Measurements from ENCODE around the gene RBM33. TPM values are rescaled to one million over a fixed set of nuclear protein-coding genes. Genes with fewer than 3 reads are reported as not detected.

RBM33 gene
- total RNA-seq, 1 experiment from 2014 or later = 61.1 TPM

DNA sequence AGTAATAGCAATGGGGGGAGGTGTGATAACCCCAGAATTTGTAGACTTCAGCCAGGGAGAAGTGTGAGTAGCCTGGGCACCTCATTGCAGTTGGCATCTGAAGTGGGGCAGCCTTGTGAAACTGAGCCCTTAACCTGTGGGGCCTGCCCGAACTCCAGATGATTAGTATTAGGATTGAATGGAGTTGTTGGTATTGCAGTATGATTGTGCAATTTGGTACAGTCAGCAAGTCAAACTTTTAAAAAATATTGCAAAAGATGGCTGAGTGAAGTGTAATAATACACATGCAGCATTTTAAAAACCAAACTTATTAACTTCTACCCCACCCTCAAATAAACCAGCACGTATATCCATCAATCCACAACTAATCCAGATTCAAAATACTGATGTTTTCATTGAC lies 9.3 kb downstream of the RBM33 start:
- ATAC-seq (no peak), DNase-seq (ENCODE audit: low read depth, low spot score) (no peak)
- BruUV-seq (replicated peaks) = no TSS peak
- peaks cover 9% of the 10 kb centered on the region for H3K4me1 ChIP-seq (ENCODE audit: control insufficient read depth, insufficient read depth, low read length)
- H3K27ac ChIP-seq (ENCODE audit: low read length) = no peak overlapping the region
- in situ Hi-C loops (cut with HindIII; ENCODE audit: low pct_unique_long_range_greater_than_20kb, low sequenced_read_pairs) = no loop called here
- ChIA-PET CTCF (no interaction called here), POLR2A (no interaction called here)
- H3K36me3 ChIP-seq (ENCODE audit: control insufficient read depth, insufficient read depth, low read length) = no peaks in the 10 kb centered on the region
- TF ChIP-seq SIN3A (IDR thresholded peaks at IDR 0.05; ENCODE audit: borderline replicate concordance, insufficient read depth, low read depth, low read length) = no peak
- TF ChIP-seq, protein P1, sequence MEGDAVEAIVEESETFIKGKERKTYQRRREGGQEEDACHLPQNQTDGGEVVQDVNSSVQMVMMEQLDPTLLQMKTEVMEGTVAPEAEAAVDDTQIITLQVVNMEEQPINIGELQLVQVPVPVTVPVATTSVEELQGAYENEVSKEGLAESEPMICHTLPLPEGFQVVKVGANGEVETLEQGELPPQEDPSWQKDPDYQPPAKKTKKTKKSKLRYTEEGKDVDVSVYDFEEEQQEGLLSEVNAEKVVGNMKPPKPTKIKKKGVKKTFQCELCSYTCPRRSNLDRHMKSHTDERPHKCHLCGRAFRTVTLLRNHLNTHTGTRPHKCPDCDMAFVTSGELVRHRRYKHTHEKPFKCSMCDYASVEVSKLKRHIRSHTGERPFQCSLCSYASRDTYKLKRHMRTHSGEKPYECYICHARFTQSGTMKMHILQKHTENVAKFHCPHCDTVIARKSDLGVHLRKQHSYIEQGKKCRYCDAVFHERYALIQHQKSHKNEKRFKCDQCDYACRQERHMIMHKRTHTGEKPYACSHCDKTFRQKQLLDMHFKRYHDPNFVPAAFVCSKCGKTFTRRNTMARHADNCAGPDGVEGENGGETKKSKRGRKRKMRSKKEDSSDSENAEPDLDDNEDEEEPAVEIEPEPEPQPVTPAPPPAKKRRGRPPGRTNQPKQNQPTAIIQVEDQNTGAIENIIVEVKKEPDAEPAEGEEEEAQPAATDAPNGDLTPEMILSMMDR (IDR thresholded peaks at IDR 0.05) = no peak
- TF ChIP-seq, protein P2, sequence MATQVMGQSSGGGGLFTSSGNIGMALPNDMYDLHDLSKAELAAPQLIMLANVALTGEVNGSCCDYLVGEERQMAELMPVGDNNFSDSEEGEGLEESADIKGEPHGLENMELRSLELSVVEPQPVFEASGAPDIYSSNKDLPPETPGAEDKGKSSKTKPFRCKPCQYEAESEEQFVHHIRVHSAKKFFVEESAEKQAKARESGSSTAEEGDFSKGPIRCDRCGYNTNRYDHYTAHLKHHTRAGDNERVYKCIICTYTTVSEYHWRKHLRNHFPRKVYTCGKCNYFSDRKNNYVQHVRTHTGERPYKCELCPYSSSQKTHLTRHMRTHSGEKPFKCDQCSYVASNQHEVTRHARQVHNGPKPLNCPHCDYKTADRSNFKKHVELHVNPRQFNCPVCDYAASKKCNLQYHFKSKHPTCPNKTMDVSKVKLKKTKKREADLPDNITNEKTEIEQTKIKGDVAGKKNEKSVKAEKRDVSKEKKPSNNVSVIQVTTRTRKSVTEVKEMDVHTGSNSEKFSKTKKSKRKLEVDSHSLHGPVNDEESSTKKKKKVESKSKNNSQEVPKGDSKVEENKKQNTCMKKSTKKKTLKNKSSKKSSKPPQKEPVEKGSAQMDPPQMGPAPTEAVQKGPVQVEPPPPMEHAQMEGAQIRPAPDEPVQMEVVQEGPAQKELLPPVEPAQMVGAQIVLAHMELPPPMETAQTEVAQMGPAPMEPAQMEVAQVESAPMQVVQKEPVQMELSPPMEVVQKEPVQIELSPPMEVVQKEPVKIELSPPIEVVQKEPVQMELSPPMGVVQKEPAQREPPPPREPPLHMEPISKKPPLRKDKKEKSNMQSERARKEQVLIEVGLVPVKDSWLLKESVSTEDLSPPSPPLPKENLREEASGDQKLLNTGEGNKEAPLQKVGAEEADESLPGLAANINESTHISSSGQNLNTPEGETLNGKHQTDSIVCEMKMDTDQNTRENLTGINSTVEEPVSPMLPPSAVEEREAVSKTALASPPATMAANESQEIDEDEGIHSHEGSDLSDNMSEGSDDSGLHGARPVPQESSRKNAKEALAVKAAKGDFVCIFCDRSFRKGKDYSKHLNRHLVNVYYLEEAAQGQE (IDR thresholded peaks at IDR 0.05; ENCODE audit: insufficient read depth in 1 of 2, low read depth in 2 of 2, low read length in 1 of 2) = no peak
- TF ChIP-seq POLR2AphosphoS5 (IDR thresholded peaks at IDR 0.05; ENCODE audit: low read depth, low read length) = no peak
- no peak for TF ChIP-seq TCF7L2 (IDR thresholded peaks at IDR 0.05; ENCODE audit: low read depth, low read length)
- peaks cover 9% of the 10 kb centered on the region for H3K9me3 ChIP-seq (ENCODE audit: control insufficient read depth, insufficient read depth, low read depth, low read length)
- no peak overlapping the region for H3K4me3 ChIP-seq (ENCODE audit: low read depth in 2 of 2, low read length in 2 of 2)
- intact Hi-C loops (cut with micrococcal nuclease; ENCODE audit: unreplicated experiment) = no loop called here
- H3K27me3 ChIP-seq (ENCODE audit: control insufficient read depth, insufficient read depth, low read length) = no peaks in the 10 kb centered on the region

DNA sequence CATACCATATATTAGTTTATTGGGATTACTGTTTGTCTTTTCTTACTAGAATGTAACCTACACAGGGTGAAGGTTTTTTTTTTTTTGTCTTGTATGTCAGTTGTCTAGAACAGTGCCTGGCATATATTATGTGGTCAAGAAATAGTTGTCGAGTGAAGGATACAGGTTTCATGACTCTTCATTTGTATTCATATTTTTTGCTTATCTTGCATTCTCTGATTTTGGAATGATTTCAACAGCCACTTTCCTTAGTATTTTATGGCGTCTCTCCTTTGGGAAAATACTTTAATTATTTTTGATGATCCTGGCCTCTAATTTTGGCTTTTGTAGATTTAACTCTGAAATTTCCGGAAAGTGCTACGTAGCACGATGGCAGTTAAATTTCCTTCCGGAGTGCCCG lies 12.4 kb downstream of the RBM33 start:
- in situ Hi-C loops (cut with HindIII; ENCODE audit: low pct_unique_long_range_greater_than_20kb, low sequenced_read_pairs) = no loop called here
- ChIA-PET CTCF (no interaction called here), POLR2A (interaction anchor here (0.6 kb wide), 1 partner anchor 25 kb away, joined by 3 read pairs; no protein-coding TSS in a partner anchor)
- DNase-seq (ENCODE audit: low read depth, low spot score) (no peak), ATAC-seq (no peak)
- Histone ChIP-seq H3K27ac (ENCODE audit: low read length) (no peak overlapping the region), H3K4me3 (ENCODE audit: low read depth in 2 of 2, low read length in 2 of 2) (no peak overlapping the region), H3K36me3 (ENCODE audit: control insufficient read depth, insufficient read depth, low read length) (no peaks in the 10 kb centered on the region), H3K9me3 (ENCODE audit: control insufficient read depth, insufficient read depth, low read depth, low read length) (no peaks in the 10 kb centered on the region), H3K4me1 (ENCODE audit: control insufficient read depth, insufficient read depth, low read length) (peaks cover 9% of the 10 kb centered on the region), H3K27me3 (ENCODE audit: control insufficient read depth, insufficient read depth, low read length) (no peaks in the 10 kb centered on the region)
- TF ChIP-seq, protein P1 (IDR thresholded peaks at IDR 0.05) = no peak
- TF ChIP-seq, protein P2 (IDR thresholded peaks at IDR 0.05; ENCODE audit: insufficient read depth in 1 of 2, low read depth in 2 of 2, low read length in 1 of 2) = no peak
- TF ChIP-seq SIN3A (IDR thresholded peaks at IDR 0.05; ENCODE audit: borderline replicate concordance, insufficient read depth, low read depth, low read length) (no peak), POLR2AphosphoS5 (IDR thresholded peaks at IDR 0.05; ENCODE audit: low read depth, low read length) (no peak), TCF7L2 (IDR thresholded peaks at IDR 0.05; ENCODE audit: low read depth, low read length) (no peak)
- intact Hi-C loops (cut with micrococcal nuclease; ENCODE audit: unreplicated experiment) = no loop called here
- no TSS peak for BruUV-seq (replicated peaks)
